ENCODE measurements around the gene SPTBN1.

- TF ChIP-seq CTCF (conservative IDR thresholded peaks at IDR 0.05; ENCODE audit: low read length) (no peak), EZH2phosphoT487 (IDR thresholded peaks at IDR 0.05; ENCODE audit: borderline replicate concordance, low read depth, low read length) (no peak)
These were observed 19.8 kb downstream of the SPTBN1 start for GRCh38 chr2:54475919-54476318.

Data from OCI-LY7 (cell line).